Raji (cell line): Measurements from ENCODE around the gene NT5M.

Source experiments
- POLR2A ChIP-seq: IDR thresholded peaks from 2 replicates; pipeline ENCODE4 v1.6.1; 2011; ENCODE audit warnings: low read depth, low read length, control low read depth; ENCODE audit not compliant: insufficient read depth

NT5M gene

DNA sequence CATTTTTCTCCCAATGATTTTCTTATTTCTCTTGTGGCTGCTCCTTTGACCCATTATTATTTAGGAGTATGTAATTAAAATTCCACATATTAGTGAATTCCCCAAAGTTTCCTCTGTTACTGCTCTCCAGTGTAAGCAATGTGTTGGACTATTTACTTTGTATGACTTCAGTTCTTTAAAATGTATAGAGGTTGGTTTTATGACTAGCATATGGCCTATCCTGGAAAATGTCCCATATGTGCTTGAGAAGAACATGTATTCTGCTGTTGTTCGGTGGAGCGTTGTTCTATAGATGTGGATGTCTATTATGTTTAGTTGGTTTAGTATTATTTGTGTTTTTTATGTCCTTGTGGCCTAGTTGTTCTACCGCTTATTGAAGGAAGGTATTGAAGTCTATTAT, 6.0 kb upstream of the NT5M start:
- TF ChIP-seq POLR2A, result no peak

DNA sequence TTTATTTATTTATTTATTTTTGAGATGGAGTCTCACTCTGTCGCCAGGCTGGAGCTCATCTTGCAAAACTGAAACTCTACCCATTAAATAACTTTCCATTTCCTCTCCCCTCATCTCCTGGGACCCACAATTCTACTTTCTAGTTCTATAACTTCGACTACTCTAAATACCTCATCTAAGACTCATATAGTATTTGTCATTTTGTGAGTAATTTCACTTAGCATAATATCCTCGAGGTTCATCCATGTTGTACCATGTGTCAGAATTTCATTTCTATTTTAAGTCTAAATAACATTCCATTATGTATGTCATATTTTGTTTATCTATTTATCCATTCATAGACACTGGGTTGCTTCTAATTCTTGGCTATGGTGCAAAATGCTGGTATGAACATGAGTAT, 5.1 kb upstream of the NT5M start:
- no peak for TF ChIP-seq POLR2A

DNA sequence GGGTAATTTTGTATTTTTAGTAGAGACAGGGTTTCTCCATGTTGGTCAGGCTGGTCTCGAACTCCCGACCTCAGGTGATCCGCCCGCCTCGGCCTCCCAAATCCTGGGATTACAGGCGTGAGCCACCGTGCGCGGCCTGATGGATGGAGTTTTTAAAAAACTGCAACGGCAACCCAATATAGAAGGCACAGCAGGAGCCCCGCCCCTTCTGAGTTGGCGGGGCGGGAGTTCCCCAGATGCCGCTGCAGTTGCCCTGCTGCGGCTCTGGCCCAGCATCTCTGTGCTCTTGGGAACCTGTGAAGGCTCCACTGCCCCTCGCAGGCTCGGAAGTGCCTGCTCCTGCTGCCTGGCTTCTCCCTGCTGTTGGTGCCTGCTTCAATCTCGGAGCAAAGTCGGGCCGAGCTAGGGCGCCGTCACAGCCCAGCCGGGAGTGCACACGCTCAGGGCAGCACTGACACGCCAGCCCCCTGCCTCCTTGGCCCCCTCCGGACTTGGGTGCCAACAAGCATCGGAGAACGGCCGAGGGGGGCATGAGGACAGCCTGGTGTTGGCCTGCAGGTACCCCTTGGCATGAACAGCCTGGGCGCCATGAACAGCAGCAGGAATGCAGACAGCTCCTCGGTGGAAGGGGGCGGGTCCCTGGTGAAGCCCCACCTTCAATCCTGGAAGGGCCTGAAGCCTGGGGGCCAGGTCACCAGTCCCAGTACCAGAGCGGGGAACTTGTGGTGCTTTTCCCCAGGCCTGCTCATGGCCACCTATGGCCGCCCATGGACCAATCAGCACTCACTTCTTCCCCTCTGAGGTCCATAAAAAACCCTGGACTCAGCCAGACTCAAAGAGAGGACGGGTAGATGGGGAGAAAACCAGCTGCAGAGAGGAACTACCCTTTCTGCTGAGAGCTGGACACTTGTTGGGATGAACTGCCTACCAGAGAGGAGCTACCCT, 2.3 kb upstream of the NT5M start:
- TF ChIP-seq POLR2A, result peak; percentile 58

DNA sequence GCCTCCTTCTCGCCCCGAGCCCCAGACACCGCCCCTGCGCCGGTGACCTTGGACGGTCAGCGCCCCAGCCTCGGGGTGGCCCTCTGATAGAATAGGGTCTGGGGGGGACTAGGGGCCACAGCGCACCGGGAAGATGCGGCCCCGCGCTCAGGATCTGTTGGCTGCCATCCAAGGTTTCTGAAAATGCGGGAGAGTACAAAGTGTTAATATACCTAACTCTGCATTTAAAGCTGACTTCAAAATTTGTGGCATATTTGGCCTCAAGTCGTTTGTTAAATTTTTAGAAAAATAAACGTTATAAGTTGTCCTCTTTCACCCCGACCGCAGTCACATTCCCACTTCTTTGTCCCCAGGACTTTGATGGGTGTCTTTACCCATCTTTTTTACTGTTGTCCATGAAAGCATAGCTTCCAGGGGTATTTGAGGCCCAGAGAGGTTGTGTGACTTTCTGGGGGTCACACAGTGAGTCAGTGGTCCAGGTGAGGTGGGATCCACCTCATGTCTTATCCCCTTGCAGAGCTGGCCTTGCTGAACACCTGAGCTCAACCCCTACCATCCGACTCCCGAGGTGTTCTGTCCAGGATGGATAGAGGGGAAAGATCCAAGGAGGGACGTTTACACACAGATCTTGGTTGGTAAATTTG, 796 bp downstream of the NT5M start:
- no peak for TF ChIP-seq POLR2A

DNA sequence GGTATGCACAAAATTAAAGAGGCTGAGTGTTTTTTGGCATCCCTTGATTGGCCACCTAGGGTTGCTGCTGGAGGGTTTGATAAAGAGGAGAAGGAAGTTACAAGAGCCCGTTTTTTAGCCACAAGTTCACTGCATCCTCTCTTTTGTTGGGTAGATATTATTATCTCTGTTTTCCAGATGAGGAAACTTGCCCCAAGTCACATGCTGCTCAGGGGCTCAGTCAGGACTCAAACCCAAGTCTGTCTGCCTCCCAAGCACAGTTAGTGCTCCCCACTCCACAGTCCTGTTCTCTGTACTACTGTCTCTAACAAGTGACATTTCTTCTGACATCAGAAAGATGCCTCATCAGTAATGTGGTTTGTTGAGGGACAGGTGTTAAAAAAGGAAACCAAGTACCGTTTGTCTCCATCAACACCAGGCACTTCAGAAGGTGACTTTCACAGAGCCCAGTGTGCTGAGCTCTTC, 1.4 kb downstream of the NT5M start:
- TF ChIP-seq POLR2A, result no peak

DNA sequence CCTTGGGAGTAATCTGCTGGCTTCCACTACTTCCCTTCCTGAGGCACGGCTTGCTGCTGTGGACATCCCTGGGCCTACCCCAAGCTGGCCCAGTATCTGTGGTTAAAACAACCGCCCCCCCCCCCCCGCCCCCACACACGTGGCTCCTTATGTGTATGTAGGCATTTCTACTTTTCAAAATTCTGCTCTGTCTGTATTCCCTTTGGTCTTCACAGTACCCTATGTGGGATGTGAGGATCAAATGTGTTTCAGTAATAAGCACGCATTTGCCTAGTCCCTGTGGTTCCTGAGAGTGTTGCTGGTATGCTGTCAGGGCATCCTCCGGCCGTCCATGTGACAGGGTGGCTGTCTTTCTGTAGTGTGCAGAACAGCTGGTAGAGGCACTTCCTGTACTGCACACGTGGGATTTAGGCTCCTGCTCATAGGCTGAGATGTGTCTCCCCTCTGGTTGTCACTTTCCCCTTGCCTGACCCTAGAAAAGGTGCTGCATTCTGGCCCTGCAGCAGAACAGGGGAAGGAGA, 2.2 kb downstream of the NT5M start:
- TF ChIP-seq POLR2A, result peak; percentile 94

DNA sequence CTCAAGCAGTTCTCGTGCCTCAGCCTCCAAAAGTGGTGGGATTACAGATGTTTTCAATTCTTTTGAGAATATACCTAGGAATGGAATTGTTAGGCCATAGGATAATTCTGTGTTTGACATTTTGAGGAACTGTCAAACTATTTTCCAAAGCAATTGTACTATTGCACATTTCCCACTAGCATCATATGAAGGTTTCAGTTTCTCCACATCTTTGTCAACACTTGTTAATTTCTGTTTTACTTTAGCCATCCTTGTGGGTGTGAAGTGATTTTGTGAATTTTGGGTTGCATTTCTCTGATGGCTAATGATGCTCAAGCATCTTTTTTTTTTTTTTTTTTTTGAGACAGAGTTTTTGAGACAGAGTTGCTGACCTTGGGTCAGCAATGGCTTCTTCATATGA, 6.2 kb downstream of the NT5M start:
- TF ChIP-seq POLR2A, result no peak

DNA sequence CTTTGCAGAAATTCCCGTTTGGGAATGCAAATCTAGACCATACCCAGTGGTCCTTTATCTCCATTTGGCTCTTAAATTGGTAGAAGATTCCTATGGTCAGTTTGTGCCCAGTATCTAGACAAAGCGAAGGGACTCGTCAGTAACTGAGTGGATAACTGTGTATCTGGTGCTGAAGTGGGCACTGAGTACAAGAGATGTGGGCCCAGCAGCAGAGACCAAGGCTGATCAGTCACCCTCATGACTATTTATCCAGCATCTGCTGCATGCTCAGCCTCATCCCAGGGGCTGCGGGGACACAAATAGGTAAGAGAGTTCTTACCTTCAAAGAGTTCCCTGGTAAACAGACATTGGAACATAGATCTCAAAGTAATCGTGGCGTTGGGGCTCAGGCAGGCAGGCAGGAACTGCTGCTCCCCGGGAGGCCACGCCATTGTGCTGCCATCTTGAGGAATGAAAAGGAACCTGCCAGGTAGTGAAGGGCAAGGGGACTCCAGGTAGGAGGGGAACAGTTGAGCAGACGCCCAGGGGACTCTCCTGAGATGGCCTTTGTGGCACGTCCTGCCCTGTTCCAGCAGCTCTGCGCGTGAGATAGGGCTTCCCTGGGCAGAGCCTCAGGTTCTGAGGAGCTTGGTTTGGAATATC, 10.3 kb downstream of the NT5M start:
- no peak for TF ChIP-seq POLR2A

DNA sequence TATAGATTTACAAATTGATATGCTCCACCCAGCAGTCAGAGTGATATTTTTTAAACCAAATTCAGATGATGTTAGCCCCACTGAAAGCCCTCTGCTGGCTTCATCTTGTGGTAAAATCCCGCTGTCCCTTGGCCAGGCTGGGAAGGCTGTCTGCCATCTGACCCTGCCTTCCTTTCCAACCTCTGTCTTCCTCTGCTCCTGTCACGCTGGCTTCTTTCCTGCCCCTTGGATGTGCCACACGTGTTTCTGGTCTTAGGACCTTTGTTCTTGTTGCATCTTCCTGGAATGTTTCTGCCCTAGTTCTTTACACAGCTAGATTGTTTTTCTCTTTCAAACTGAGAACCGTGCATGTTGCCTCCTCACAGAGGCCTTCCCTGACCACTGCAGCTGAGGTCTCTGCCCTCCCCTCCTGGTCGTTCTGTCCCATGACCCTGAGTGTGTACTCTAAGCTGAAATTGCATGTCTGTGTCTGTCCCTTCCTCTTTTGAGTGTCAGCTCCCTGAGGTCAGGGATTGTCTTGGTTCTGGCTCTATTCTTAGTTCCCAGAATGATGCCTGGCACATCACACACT, 11.4 kb downstream of the NT5M start:
- no peak for TF ChIP-seq POLR2A

DNA sequence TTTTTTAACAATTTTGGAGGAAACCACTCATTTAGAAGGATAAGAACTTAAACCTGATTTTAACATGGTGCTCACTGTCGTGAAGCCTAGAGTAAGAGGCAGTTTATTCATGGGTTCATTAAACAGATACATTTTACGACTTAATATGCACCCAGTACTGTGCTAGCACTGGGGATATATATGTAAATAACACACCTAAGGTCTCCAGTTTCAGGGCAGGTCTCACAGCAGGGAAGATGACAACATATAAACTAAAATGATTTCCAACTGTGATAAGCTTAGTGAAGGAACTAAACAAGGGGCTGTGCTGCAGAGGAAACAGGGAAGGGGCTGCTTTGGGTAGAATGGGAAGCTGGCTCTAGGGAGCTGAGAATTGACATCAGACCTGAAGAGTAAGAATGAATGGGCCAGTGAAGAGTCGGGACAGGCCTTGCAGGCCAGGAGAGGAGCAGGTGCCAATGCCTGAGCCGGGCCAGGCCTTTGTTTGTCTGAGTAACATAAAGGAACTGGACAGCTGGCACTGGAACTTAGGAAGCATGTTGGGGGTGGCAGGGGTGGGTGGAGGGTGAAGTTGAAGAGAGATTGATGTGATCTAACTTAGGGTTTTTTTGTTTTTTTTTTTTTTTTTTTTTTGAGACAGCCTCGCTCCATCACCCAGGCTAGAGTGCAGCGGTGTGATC, 12.1 kb downstream of the NT5M start:
- TF ChIP-seq POLR2A, result no peak

DNA sequence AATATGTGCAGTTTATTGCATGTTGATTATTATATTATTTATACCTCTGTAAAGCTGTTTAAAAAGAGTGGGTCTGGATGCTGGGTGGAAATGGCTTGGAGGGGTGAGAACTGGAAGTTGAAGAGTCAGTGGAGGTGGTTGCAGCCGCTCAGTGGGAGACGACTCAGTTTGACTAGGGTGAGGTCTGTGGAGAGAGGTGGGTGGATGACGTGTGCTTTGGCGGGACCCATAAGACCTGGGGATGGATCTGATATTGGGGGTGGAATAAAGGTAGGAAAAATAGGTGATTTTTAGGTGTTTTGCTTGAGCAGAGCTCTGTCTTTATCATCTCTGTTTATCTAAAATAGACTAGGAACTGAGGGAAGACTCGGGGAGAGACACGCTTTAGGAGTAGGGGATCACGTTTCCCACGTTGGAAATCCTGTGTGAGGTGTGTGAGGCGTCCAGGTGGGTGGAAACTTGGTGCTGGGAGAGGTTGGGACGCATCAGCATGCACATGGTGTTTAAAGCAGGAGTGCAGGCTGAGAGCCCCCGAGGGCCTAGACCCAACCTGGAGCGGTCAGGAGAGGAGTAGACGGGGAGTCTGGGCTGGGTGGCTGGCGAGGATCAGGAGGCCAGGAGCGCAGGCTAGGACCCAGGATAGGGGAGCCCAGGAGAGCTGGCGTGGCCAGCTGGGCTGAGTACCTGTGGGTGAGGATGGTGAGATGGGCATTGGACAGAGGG, 17.2 kb downstream of the NT5M start:
- no peak for TF ChIP-seq POLR2A

DNA sequence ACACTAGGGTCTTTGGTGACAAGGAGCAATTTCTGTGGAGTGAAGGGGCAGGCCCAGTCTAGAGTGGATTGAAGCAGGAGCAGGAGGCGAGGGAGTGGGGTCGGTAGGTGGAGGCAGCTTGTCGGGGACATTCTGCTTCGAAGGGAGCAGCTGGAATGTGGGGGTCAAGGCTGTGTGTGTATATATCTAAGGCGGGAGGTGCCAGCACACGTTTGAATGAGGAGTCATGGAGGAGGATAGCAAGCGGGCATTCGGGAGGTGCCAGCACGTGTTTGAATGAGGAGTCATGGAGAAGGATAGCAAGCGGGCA, 17.7 kb downstream of the NT5M start:
- no peak for TF ChIP-seq POLR2A

DNA sequence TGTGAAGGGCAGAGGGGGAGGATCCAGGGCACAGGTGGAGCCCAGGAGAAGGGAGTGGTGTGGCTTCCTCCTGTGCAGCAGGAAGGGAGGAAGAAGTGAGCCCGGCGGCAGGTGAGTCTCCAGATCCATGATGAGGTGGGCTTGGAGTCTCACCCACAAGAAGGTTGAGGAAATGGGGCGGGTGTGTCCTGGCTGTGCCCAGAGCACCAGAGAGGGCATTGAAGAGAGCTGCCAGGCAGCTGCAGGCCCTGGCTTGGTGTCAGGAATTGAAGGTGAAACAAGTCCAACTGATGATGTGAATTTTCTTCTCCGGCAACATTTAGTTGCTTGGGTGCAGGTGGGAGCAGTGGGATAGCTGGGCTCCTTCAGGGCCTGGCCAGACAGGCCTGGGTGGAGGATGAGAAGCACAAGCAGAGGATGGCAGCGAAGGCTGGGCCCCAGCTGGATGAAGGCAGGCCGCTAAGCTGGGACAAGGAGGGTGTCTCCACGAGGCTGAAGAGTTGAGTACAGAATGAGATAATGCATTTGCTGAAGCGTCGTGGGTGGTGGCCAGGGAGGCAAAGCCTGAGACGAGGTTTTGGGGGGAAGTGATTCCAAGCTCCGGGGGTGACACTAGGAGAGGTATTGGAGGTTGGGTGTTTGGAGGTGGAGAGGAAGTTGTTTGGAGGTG, 18.3 kb downstream of the NT5M start:
- TF ChIP-seq POLR2A, result no peak
